HEK293 (cell line): Measurements from ENCODE around the gene PAMR1.

ENCODE experiments used
- CTCF ChIA-PET: fragments of 350-600 bp; formaldehyde crosslinking; extraction: SDS; loops from one replicate; lab custom pipeline; 2021; ENCODE audit warnings: antibody characterized with exemption; lab: Yijun Ruan, JAX
- POLR2A ChIA-PET: fragments of 300-600 bp; formaldehyde crosslinking; extraction: SDS; loops from one replicate; lab custom pipeline; 2020; ENCODE audit warnings: antibody characterized with exemption, inconsistent platforms; lab: Yijun Ruan, JAX
- H3K27ac ChIP-seq: fragments of 200-500 bp; sonication (Bioruptor generic); 2 replicates; pipeline ENCODE4 v1.5.1; 2014; ENCODE audit warnings: low read depth, low read length, control low read depth, inconsistent platforms; ENCODE audit errors: extremely low read depth
- H3K36me3 ChIP-seq, 2 experiments: fragments of 200-500 bp in 1 of 2; sonication (Bioruptor generic) in 1 of 2; 1 replicate in 1 of 2; 2 replicates in 1 of 2; pipeline ENCODE4 v1.5.1; 2014 to 2017; ENCODE audit warnings: inconsistent platforms in 2 of 2, low read length in 2 of 2; ENCODE audit not compliant: control insufficient read depth in 2 of 2, insufficient read depth in 1 of 2
- H3K4me1 ChIP-seq: fragments of 200-500 bp; sonication (Bioruptor generic); 2 replicates; pipeline ENCODE4 v1.5.1; 2014; ENCODE audit warnings: mild to moderate bottlenecking, low read length, inconsistent platforms; ENCODE audit not compliant: control insufficient read depth, insufficient read depth
- H3K4me3 ChIP-seq: 2 replicates; pipeline ENCODE4 v1.5.1; 2011; ENCODE audit warnings: low read depth, mild to moderate bottlenecking, control low read depth, low read length, moderate library complexity
- H3K9me3 ChIP-seq: fragments of 200-500 bp; sonication (Bioruptor generic); 2 replicates; pipeline ENCODE4 v1.5.1; 2014; ENCODE audit warnings: low read depth, low read length, inconsistent platforms; ENCODE audit not compliant: control insufficient read depth, insufficient read depth
- SP2 ChIP-seq: fragments of 450-650 bp; formaldehyde crosslinking; IDR thresholded peaks from 2 replicates; pipeline ENCODE4 v1.5.1; 2016; ENCODE audit warnings: missing biosample characterization, missing genetic modification characterization
- YY1 ChIP-seq: fragments of 450-650 bp; formaldehyde crosslinking; IDR thresholded peaks from 2 replicates; pipeline ENCODE4 v1.5.1; 2018; ENCODE audit warnings: missing biosample characterization, missing genetic modification characterization
- ZNF214 ChIP-seq: fragments of 450-650 bp; formaldehyde crosslinking; IDR thresholded peaks from 2 replicates; pipeline ENCODE4 v1.5.1; 2017; ENCODE audit warnings: missing biosample characterization, mild to moderate bottlenecking, missing genetic modification characterization, borderline replicate concordance
- ZNF248 ChIP-seq: fragments of 450-650 bp; formaldehyde crosslinking; IDR thresholded peaks from 2 replicates; pipeline ENCODE4 v1.5.1; 2017; ENCODE audit warnings: missing biosample characterization, missing genetic modification characterization
- ZNF274 ChIP-seq, 2 experiments: fragments of 200-500 bp in 1 of 2; fragments of 450-650 bp in 1 of 2; sonication (Bioruptor generic) in 1 of 2; formaldehyde crosslinking in 1 of 2; IDR thresholded peaks; 2 replicates each; pipeline versions ENCODE4 v1.5.1 to v1.6.1; 2014 to 2016; ENCODE audit warnings: borderline replicate concordance in 1 of 2, inconsistent platforms in 1 of 2, low read length in 1 of 2, missing biosample characterization in 1 of 2, missing genetic modification characterization in 1 of 2
- ZNF654 ChIP-seq: fragments of 450-650 bp; formaldehyde crosslinking; IDR thresholded peaks from 2 replicates; pipeline ENCODE4 v1.5.1; 2016; ENCODE audit warnings: low read depth, missing biosample characterization, missing genetic modification characterization
- ZNF785 ChIP-seq: fragments of 450-650 bp; formaldehyde crosslinking; IDR thresholded peaks from 2 replicates; pipeline ENCODE4 v1.5.1; 2016; ENCODE audit warnings: missing biosample characterization, missing genetic modification characterization
- ZSCAN16 ChIP-seq: fragments of 450-650 bp; formaldehyde crosslinking; IDR thresholded peaks from 2 replicates; pipeline ENCODE4 v1.5.1; 2016; ENCODE audit warnings: missing biosample characterization, missing genetic modification characterization
- TF ChIP-seq, protein P1 (sequence below): fragments of 450-650 bp; formaldehyde crosslinking; IDR thresholded peaks from 2 replicates; pipeline ENCODE4 v1.5.1; 2016; ENCODE audit warnings: missing biosample characterization, missing genetic modification characterization
- TF ChIP-seq, protein P2 (sequence below): fragments of 450-650 bp; formaldehyde crosslinking; IDR thresholded peaks from 2 replicates; pipeline ENCODE4 v1.5.1; 2016; ENCODE audit warnings: missing biosample characterization, missing genetic modification characterization, borderline replicate concordance
- TF ChIP-seq, protein P3 (sequence below): fragments of 450-650 bp; formaldehyde crosslinking; IDR thresholded peaks from 2 replicates; pipeline ENCODE4 v1.5.1; 2017; ENCODE audit warnings: missing biosample characterization, missing genetic modification characterization
- TF ChIP-seq, protein P4 (sequence below): fragments of 450-650 bp; formaldehyde crosslinking; IDR thresholded peaks from 2 replicates; pipeline ENCODE4 v1.5.1; 2017; ENCODE audit warnings: missing biosample characterization, mild to moderate bottlenecking, missing genetic modification characterization, moderate library complexity
- TF ChIP-seq, protein P5 (sequence below): fragments of 450-650 bp; formaldehyde crosslinking; IDR thresholded peaks from 2 replicates; pipeline ENCODE4 v1.5.1; 2016; ENCODE audit warnings: missing biosample characterization, missing genetic modification characterization
- TF ChIP-seq, protein P6 (sequence below): fragments of 450-650 bp; formaldehyde crosslinking; IDR thresholded peaks from 2 replicates; pipeline ENCODE4 v1.5.1; 2016; ENCODE audit warnings: missing biosample characterization, missing genetic modification characterization

The PAMR1 gene

GRCh38 chr11:35407041-35407440 lies 118.4 kb downstream of the PAMR1 start (continued):
- TF ChIP-seq, protein P1, sequence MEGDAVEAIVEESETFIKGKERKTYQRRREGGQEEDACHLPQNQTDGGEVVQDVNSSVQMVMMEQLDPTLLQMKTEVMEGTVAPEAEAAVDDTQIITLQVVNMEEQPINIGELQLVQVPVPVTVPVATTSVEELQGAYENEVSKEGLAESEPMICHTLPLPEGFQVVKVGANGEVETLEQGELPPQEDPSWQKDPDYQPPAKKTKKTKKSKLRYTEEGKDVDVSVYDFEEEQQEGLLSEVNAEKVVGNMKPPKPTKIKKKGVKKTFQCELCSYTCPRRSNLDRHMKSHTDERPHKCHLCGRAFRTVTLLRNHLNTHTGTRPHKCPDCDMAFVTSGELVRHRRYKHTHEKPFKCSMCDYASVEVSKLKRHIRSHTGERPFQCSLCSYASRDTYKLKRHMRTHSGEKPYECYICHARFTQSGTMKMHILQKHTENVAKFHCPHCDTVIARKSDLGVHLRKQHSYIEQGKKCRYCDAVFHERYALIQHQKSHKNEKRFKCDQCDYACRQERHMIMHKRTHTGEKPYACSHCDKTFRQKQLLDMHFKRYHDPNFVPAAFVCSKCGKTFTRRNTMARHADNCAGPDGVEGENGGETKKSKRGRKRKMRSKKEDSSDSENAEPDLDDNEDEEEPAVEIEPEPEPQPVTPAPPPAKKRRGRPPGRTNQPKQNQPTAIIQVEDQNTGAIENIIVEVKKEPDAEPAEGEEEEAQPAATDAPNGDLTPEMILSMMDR (tag by site-specific recombination): no peak
- TF ChIP-seq ZNF214 (tag by site-specific recombination) (no peak), YY1 (tag by site-specific recombination) (no peak), ZNF785 (tag by site-specific recombination) (no peak), ZNF274 (IDR thresholded peaks at IDR 0.05; ENCODE audit: low read length) (no peak), ZNF274 (tag by site-specific recombination; IDR thresholded peaks at IDR 0.05; ENCODE audit: borderline replicate concordance) (no peak), SP2 (tag by site-specific recombination) (no peak)
- TF ChIP-seq, protein P2, sequence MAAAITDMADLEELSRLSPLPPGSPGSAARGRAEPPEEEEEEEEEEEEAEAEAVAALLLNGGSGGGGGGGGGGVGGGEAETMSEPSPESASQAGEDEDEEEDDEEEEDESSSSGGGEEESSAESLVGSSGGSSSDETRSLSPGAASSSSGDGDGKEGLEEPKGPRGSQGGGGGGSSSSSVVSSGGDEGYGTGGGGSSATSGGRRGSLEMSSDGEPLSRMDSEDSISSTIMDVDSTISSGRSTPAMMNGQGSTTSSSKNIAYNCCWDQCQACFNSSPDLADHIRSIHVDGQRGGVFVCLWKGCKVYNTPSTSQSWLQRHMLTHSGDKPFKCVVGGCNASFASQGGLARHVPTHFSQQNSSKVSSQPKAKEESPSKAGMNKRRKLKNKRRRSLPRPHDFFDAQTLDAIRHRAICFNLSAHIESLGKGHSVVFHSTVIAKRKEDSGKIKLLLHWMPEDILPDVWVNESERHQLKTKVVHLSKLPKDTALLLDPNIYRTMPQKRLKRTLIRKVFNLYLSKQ (tag by site-specific recombination): no peak
- TF ChIP-seq, protein P3, sequence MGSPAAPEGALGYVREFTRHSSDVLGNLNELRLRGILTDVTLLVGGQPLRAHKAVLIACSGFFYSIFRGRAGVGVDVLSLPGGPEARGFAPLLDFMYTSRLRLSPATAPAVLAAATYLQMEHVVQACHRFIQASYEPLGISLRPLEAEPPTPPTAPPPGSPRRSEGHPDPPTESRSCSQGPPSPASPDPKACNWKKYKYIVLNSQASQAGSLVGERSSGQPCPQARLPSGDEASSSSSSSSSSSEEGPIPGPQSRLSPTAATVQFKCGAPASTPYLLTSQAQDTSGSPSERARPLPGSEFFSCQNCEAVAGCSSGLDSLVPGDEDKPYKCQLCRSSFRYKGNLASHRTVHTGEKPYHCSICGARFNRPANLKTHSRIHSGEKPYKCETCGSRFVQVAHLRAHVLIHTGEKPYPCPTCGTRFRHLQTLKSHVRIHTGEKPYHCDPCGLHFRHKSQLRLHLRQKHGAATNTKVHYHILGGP (tag by site-specific recombination): no peak
- TF ChIP-seq, all 188 proteins: peak for 0

- TF ChIP-seq, protein P4, sequence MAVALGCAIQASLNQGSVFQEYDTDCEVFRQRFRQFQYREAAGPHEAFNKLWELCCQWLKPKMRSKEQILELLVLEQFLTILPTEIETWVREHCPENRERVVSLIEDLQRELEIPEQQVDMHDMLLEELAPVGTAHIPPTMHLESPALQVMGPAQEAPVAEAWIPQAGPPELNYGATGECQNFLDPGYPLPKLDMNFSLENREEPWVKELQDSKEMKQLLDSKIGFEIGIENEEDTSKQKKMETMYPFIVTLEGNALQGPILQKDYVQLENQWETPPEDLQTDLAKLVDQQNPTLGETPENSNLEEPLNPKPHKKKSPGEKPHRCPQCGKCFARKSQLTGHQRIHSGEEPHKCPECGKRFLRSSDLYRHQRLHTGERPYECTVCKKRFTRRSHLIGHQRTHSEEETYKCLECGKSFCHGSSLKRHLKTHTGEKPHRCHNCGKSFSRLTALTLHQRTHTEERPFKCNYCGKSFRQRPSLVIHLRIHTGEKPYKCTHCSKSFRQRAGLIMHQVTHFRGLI (tag by site-specific recombination): peak; percentile 82
- TF ChIP-seq, protein P5, sequence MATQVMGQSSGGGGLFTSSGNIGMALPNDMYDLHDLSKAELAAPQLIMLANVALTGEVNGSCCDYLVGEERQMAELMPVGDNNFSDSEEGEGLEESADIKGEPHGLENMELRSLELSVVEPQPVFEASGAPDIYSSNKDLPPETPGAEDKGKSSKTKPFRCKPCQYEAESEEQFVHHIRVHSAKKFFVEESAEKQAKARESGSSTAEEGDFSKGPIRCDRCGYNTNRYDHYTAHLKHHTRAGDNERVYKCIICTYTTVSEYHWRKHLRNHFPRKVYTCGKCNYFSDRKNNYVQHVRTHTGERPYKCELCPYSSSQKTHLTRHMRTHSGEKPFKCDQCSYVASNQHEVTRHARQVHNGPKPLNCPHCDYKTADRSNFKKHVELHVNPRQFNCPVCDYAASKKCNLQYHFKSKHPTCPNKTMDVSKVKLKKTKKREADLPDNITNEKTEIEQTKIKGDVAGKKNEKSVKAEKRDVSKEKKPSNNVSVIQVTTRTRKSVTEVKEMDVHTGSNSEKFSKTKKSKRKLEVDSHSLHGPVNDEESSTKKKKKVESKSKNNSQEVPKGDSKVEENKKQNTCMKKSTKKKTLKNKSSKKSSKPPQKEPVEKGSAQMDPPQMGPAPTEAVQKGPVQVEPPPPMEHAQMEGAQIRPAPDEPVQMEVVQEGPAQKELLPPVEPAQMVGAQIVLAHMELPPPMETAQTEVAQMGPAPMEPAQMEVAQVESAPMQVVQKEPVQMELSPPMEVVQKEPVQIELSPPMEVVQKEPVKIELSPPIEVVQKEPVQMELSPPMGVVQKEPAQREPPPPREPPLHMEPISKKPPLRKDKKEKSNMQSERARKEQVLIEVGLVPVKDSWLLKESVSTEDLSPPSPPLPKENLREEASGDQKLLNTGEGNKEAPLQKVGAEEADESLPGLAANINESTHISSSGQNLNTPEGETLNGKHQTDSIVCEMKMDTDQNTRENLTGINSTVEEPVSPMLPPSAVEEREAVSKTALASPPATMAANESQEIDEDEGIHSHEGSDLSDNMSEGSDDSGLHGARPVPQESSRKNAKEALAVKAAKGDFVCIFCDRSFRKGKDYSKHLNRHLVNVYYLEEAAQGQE (tag by site-specific recombination): no peak
- TF ChIP-seq, protein P1 (tag by site-specific recombination): no peak
- no peak for TF ChIP-seq ZNF248
- TF ChIP-seq, protein P6, sequence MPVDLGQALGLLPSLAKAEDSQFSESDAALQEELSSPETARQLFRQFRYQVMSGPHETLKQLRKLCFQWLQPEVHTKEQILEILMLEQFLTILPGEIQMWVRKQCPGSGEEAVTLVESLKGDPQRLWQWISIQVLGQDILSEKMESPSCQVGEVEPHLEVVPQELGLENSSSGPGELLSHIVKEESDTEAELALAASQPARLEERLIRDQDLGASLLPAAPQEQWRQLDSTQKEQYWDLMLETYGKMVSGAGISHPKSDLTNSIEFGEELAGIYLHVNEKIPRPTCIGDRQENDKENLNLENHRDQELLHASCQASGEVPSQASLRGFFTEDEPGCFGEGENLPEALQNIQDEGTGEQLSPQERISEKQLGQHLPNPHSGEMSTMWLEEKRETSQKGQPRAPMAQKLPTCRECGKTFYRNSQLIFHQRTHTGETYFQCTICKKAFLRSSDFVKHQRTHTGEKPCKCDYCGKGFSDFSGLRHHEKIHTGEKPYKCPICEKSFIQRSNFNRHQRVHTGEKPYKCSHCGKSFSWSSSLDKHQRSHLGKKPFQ: no peak
- TF ChIP-seq ZNF654 (tag by site-specific recombination): peak; percentile 43
- TF ChIP-seq ZSCAN16: no peak
- POLR2A ChIA-PET: no interaction called here
- Histone ChIP-seq H3K9me3 (no peaks in the 10 kb centered on the region), H3K4me1 (no peaks in the 10 kb centered on the region), H3K36me3 (no peaks in the 10 kb centered on the region), H3K4me3 (no peak overlapping the region), H3K27ac (no peak overlapping the region)
- CTCF ChIA-PET: interaction anchor here (0.6 to 2.3 kb wide), 10 partner anchors 8 to 841 kb away, joined by 3 to 16 read pairs (median 4); no protein-coding TSS in a partner anchor
These were observed 121.0 kb downstream of the PAMR1 start for GRCh38 chr11:35404388-35404775.
